GM18873 (cell line): ENCODE data around the gene OPCML.

Source experiments
- ATAC-seq: cut with Tn5 transposase; IDR thresholded peaks from one replicate; pipeline ENCODE4 v1.9.1; 2021; ENCODE audit warnings: mild to moderate bottlenecking, moderate library complexity, moderate number of reproducible peaks; ENCODE audit not compliant: unreplicated experiment, low FRiP score

Gene OPCML

DNA sequence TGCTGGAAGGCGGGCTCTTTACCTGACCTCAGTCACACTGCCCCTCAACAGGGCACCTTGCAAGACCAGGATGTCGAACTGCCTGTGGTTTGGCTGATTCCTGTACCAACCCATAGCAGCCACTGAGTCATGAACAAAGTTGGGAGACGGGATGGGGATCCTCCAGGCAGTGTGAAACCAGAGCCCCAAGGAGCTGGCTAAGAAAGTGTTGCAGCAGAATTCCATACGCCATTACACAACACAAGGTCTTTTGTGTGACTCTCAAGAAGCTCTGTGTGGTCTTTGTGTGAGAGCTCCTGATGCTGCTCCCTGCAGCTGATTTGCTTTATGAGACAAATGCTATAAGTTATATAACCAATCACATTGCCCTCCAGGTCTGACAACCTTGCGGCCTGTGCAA lies 617.7 kb downstream of the OPCML start:
- no peak for ATAC-seq

DNA sequence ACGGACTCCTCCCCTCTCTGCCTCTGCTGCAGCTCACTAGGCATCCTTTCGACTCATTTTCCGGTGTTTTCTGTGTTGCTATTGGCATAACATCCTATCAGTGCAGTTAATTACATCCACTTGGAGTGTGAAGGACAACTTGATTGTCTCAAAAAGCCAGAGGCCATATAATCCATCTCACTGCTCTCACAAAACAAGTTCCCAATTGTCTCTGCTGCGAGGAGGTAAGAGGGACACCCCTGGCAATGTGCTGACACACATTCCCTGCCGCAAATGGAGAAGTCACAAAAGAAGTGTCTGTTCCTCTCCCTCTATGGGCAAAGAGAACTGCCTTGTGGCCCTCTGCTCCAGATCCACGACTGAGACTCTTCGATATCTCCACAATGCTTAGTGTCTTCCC lies 618.4 kb downstream of the OPCML start:
- ATAC-seq: no peak

DNA sequence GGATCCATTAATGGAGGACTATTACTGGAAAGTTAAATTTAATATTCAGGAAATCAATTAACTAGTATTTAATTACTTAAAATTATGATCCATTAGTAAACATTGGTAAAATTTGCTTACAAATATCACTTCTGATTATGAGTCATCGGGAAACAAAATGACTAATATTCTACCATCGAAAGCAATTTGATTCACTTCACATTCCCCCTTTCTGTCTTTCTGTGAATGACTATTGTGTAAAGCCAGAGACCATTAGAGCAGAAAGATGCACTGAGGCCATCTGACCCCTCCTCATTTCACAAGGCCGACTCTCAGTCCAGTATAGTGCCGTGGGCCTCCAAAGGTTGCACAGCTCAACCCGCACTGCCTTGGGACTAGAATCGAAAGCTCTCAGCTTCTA lies 619.0 kb downstream of the OPCML start:
- no peak for ATAC-seq

DNA sequence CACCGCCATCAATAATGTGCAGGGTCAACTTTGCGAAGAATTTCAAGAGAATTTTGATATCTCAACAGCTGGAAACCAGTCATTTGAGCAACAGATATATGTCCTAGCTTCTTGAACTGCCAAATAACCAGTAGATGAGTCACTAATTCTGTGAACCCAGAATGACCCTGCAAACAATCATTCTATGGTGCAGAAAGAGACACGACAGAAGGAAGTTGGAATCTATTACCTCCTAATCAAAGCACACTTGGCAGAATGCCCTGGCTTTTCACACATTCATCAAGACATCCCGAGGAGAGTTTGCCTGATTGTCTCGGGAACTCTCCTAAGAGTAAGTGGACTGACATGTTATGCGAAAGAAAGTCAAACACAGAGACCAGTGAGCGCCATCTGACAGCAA lies 621.1 kb downstream of the OPCML start:
- no peak for ATAC-seq

- no peak for ATAC-seq
These were observed 622.1 kb downstream of the OPCML start for GRCh38 chr11:132910011-132910760.

- no peak for ATAC-seq
These were observed 623.2 kb downstream of the OPCML start for GRCh38 chr11:132909021-132909606.

DNA sequence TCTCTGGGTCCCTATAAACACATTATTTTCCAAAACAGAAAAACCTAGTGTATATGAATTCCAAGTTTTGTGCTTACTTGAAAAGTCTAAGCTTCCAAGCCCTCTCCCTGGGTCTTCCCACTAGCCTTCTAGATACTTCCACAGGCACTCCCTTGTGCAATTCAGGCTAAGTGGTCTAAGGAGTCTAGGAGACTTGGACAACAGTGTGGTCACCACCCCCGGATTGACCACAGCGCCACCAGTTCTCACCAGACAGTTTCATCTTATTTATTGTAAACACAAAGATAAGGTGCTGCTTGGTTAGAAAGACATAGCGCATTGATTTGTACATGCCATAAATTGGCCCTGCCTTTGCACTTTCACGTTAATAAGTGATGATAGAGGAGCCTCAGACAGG lies 623.9 kb downstream of the OPCML start:
- no peak for ATAC-seq

DNA sequence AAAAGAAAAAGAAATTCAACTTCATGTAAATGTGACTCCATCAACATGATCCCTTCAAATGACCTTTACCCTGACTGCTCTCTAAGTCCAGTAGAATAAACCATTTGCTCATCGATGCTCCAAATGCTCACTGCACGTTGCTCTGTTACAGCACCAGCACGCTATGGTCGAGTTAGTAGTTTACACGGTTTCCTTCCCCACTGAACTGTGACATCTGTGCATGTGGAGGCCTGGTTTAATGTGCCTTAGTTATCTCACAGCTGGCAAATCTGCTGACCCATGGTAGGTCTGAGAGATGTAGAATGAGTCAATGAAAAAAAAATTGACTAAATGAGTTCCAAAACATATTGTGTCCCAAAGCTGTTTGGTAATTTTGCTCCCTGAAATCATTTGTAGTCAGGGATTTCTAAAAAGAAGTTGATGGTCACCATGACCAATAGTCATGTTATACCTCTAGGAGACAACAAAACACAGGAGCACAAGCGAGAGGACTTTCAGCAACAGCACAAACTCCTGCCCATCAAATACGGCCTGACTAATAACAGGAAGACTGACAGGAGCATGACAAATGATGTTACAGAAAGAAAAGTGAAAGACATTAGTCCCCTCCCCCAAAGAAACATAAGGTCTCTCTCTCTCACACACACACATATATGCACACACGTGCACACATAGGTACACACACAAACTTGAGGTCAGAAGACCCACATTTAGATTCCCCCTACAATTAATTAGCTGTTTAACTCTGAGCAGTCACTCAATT lies 624.5 kb downstream of the OPCML start:
- no peak for ATAC-seq

- no peak for ATAC-seq
These were observed 627.7 kb downstream of the OPCML start for GRCh38 chr11:132904607-132905006.

DNA sequence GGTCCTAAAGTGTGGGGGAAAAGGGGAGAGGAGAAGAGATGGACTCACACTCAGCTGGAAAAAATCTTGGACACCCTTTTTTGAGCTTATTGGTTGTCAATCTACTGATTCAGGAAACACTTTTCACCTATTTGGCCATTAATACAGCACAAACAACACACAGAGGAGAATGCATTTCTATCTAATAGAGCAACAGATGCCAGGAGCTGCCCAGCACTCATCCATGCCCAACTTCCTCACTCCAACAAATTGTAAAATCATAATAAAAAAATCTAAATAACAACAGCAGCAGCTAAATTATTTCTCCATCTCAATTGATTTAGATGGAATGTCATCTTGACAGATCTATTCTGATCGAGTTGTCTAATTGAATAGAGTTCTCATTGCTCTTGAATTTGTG lies 628.2 kb downstream of the OPCML start:
- ATAC-seq: no peak

- no peak for ATAC-seq
These were observed 630.4 kb downstream of the OPCML start for GRCh38 chr11:132901638-132902471.

GRCh38 chr11:132898676-132899075 lies 633.6 kb downstream of the OPCML start:
- no peak for ATAC-seq

GRCh38 chr11:132898021-132898420 lies 634.3 kb downstream of the OPCML start:
- no peak for ATAC-seq

DNA sequence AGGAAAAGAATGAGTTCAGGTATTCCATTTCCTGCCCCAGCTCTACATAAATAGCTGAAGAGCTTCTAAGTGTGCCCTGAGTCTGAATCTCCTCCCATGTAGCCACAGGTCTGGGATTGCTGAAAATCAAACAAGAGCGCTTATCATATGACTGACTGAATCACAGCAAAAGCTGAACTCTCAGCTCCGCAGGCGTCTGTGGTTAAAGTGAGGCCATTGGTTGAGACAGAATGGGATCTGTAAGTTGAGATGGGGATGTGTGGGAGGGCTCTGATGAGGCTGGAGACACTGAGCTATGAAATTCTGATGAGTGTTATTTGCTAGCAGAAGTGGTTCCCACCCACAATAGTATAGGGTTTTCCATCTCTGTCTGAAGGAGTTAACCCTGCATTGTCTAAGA lies 637.0 kb downstream of the OPCML start:
- no peak for ATAC-seq

DNA sequence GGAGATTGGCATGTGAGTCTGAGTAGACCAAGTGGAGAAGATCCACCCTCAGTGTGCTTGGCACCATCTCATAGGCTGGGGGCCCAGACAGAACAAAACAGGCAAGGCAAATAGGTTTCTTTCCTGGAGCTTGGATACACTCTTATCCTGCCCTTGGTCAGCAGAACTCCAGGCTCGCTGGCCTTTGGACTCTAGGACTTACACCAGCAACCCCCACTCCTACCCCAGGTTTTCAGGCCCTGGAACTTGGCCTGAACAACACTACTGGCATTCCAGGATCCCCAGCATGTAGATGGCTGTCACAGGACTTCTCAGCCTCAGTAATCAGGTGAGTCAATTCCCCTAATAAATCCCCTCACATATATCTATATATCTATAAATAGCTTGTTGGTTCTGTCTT lies 637.7 kb downstream of the OPCML start:
- no peak for ATAC-seq

- no peak for ATAC-seq
These were observed 639.4 kb downstream of the OPCML start for GRCh38 chr11:132892876-132893275.

DNA sequence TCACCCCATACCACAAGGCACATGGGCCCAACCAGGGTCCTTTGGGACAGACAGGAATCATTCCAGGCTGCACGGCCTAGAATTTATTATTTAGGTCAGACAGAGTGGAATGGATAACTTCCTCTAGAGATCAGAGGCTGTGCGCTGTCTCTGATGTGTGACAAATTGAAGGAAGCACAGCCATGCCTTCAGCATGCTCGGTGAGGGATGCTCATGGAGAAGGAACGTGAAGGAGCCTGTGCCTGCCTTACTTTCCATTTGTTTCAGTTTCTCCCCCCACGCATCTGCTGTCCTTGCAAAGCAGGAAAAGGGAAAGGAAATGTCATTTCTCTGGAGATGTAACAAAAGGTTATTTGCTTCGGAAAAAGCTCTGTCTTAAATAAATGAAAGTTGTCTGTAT lies 644.1 kb downstream of the OPCML start:
- no peak for ATAC-seq

- no peak for ATAC-seq
These were observed 646.0 kb downstream of the OPCML start for GRCh38 chr11:132886335-132886734.

GRCh38 chr11:132883241-132883640 lies 649.1 kb downstream of the OPCML start:
- ATAC-seq: no peak

- ATAC-seq: no peak
These were observed 650.7 kb downstream of the OPCML start for GRCh38 chr11:132881622-132882021.

- no peak for ATAC-seq
These were observed 654.2 kb downstream of the OPCML start for GRCh38 chr11:132878111-132878510.
